GM12878 (cell line): ENCODE results near the gene DISC1. TPM values are rescaled to one million over a fixed set of nuclear protein-coding genes. Genes with fewer than 3 reads are reported as not detected.

Source experiments
- ATAC-seq: fragments of 200-7000 bp; cut with Tn5 transposase; 3 replicates; pipeline ENCODE4 v1.9.1; 2020; ENCODE audit warnings: mild to moderate bottlenecking, moderate library complexity
- BruUV-seq: library from RNA; stranded (reverse); fragments of 400-500 nt; replicated peaks from 2 replicates; lab custom pipeline; 2021; lab: Mats Ljungman, UMichigan
- CTCF ChIA-PET: fragments of 300-600 bp; sonication (Branson Sonifier 250); formaldehyde crosslinking; extraction: SDS; loops from one replicate; lab custom pipeline; 2021; ENCODE audit warnings: inconsistent platforms; lab: Yijun Ruan, JAX
- POLR2A ChIA-PET: fragments of 350-600 bp; formaldehyde crosslinking; extraction: SDS; loops from one replicate; lab custom pipeline; 2021; ENCODE audit warnings: inconsistent platforms; lab: Charles Lee
- RAD21 ChIA-PET: fragments of 300-600 bp; sonication (Branson Sonifier 250); formaldehyde crosslinking; loops from one replicate; lab custom pipeline; 2023; ENCODE audit warnings: antibody characterized with exemption; ENCODE audit not compliant: unreplicated experiment; lab: Charles Lee
- SMC1A ChIA-PET: fragments of 300-600 bp; sonication (Branson Sonifier 250); formaldehyde crosslinking; loops from one replicate; lab custom pipeline; 2023; ENCODE audit not compliant: unreplicated experiment, uncharacterized antibody; lab: Charles Lee
- DNase-seq: peaks from one replicate; pipeline ENCODE4 v3.0.0-alpha.2; 2011; ENCODE audit warnings: low read depth, low spot score
- FAIRE-seq: peaks from 3 replicates; lab custom pipeline; 2011; peaks lifted over from hg19 to GRCh38; lab: Jason Lieb, UNC
- H2AFZ ChIP-seq: 2 replicates; pipeline ENCODE4 v1.6.0; 2011; ENCODE audit warnings: low read depth, low read length, control low read depth; ENCODE audit not compliant: control insufficient read depth
- H3K27ac ChIP-seq: 2 replicates; pipeline ENCODE4 v1.5.1; 2011; ENCODE audit warnings: control low read depth; ENCODE audit not compliant: control insufficient read depth, insufficient read depth
- H3K27me3 ChIP-seq, 2 experiments: replicated peaks in 1 of 2; 2 replicates each; pipeline versions ENCODE4 v1.6.0 to v1.6.1; 2011; ENCODE audit warnings: low read length in 1 of 2; ENCODE audit not compliant: control insufficient read depth in 2 of 2, insufficient read depth in 2 of 2
- H3K36me3 ChIP-seq, 2 experiments: 2 replicates each; pipeline ENCODE4 v1.5.1; 2011; ENCODE audit warnings: low read length in 1 of 2; ENCODE audit not compliant: control insufficient read depth in 2 of 2, insufficient read depth in 2 of 2
- H3K4me1 ChIP-seq: 2 replicates; pipeline ENCODE4 v1.6.1; 2011; ENCODE audit warnings: mild to moderate bottlenecking, low read length, moderate library complexity, mixed read lengths; ENCODE audit not compliant: control insufficient read depth, insufficient read depth
- H3K4me2 ChIP-seq: 2 replicates; pipeline ENCODE4 v1.6.0; 2011; ENCODE audit warnings: control low read depth; ENCODE audit not compliant: control insufficient read depth, insufficient read depth
- H3K4me3 ChIP-seq: fragments of 200-600 bp; sonication (generic); 2 replicates; pipeline ENCODE4 v1.5.1; 2016
- H3K79me2 ChIP-seq: 2 replicates; pipeline ENCODE4 v1.6.0; 2011; ENCODE audit warnings: low read length; ENCODE audit not compliant: control insufficient read depth, insufficient read depth
- H3K9ac ChIP-seq: 2 replicates; pipeline ENCODE4 v1.8.0; 2011; ENCODE audit warnings: low read length, control low read depth, mixed read lengths; ENCODE audit not compliant: control insufficient read depth, insufficient read depth
- H3K9me3 ChIP-seq: replicated peaks from 3 replicates; pipeline ENCODE4 v1.5.1; 2011; ENCODE audit warnings: mild to moderate bottlenecking, low read length; ENCODE audit not compliant: control insufficient read depth, insufficient read depth
- H4K20me1 ChIP-seq: 2 replicates; pipeline ENCODE4 v1.6.0; 2011; ENCODE audit not compliant: control insufficient read depth, insufficient read depth
- CEBPB ChIP-seq, 2 experiments: fragments of 150-350 bp in 1 of 2; IDR thresholded peaks; 2 replicates each; pipeline ENCODE4 v1.6.1; 2012 to 2014; ENCODE audit warnings: low read depth in 2 of 2, low read length in 2 of 2, borderline replicate concordance in 1 of 2, inconsistent platforms in 1 of 2
- CREB1 ChIP-seq: IDR thresholded peaks from 2 replicates; pipeline ENCODE4 v1.6.1; 2012; ENCODE audit warnings: low read depth, mild to moderate bottlenecking, inconsistent platforms
- EGR1 ChIP-seq, 2 experiments: IDR thresholded peaks; 1 replicate in 1 of 2; 2 replicates in 1 of 2; pipeline ENCODE4 v1.6.1; 2011 to 2012; ENCODE audit warnings: low read depth in 2 of 2, low read length in 2 of 2, borderline replicate concordance in 1 of 2, mild to moderate bottlenecking in 1 of 2, moderate library complexity in 1 of 2
- FOXM1 ChIP-seq: IDR thresholded peaks from 2 replicates; pipeline ENCODE4 v1.6.1; 2012; ENCODE audit warnings: low read depth, mild to moderate bottlenecking, inconsistent platforms, low read length, moderate library complexity
- HSF1 ChIP-seq: fragments of 150-350 bp; IDR thresholded peaks from 2 replicates; pipeline ENCODE4 v1.6.1; 2014; ENCODE audit warnings: mild to moderate bottlenecking, low read depth, low read length
- IRF5 ChIP-seq: fragments of 450-650 bp; IDR thresholded peaks from 2 replicates; pipeline ENCODE4 v1.6.1; 2017; ENCODE audit warnings: borderline replicate concordance
- KAT2A ChIP-seq: conservative IDR thresholded peaks from 2 replicates; pipeline ENCODE4 v1.6.1; 2011; ENCODE audit warnings: low read depth, low read length; ENCODE audit not compliant: control insufficient read depth
- NBN ChIP-seq: fragments of 450-650 bp; IDR thresholded peaks from 2 replicates; pipeline ENCODE4 v1.6.1; 2016
- NFIC ChIP-seq: IDR thresholded peaks from 2 replicates; pipeline ENCODE4 v1.6.1; 2012; ENCODE audit warnings: low read depth, mild to moderate bottlenecking, inconsistent platforms, low read length, moderate library complexity
- RFX5 ChIP-seq: IDR thresholded peaks from 2 replicates; pipeline ENCODE4 v1.6.1; 2011; ENCODE audit warnings: low read depth, low read length, improper control_type of control experiment
- SIX5 ChIP-seq: IDR thresholded peaks from 2 replicates; pipeline ENCODE4 v1.6.1; 2011; ENCODE audit warnings: mild to moderate bottlenecking, low read depth, low read length, moderate library complexity; ENCODE audit not compliant: severe bottlenecking
- SREBF1 ChIP-seq: IDR thresholded peaks from 2 replicates; pipeline ENCODE4 v1.6.1; 2012; ENCODE audit warnings: mild to moderate bottlenecking, low read length
- TAF1 ChIP-seq: IDR thresholded peaks from 2 replicates; pipeline ENCODE4 v1.6.1; 2011; ENCODE audit warnings: mild to moderate bottlenecking, low read depth, low read length, borderline replicate concordance
- TCF12 ChIP-seq: IDR thresholded peaks from 2 replicates; pipeline ENCODE4 v1.6.1; 2011; ENCODE audit warnings: low read depth, mild to moderate bottlenecking, low read length
- ZNF207 ChIP-seq: fragments of 450-650 bp; IDR thresholded peaks from 2 replicates; pipeline ENCODE4 v1.6.1; 2014; ENCODE audit warnings: antibody characterized with exemption, mild to moderate bottlenecking, borderline replicate concordance
- ZNF384 ChIP-seq: IDR thresholded peaks from 2 replicates; pipeline ENCODE4 v1.6.1; 2012; ENCODE audit warnings: low read depth, mild to moderate bottlenecking, low read length, improper control_type of control experiment, borderline replicate concordance
- ZNF592 ChIP-seq: fragments of 450-650 bp; IDR thresholded peaks from 2 replicates; pipeline ENCODE4 v1.6.1; 2017; ENCODE audit warnings: mild to moderate bottlenecking, moderate library complexity
- WGBS: methylation state at CpG from one replicate; pipeline ENCODE4 v1.1.6; 2016; ENCODE audit warnings: low lambda C conversion rate; ENCODE audit not compliant: insufficient replicate concordance, insufficient coverage; ENCODE audit errors: missing lambda C conversion rate; 5-methylcytosine and 5-hydroxymethylcytosine counted together
- in situ Hi-C: fragments of 300-500 bp; cut with MboI; formaldehyde crosslinking; loops from 9 replicates; pipeline ENCODE4 v1.14.3; 2018; ENCODE audit warnings: mixed read lengths
- intact Hi-C: fragments of 100-400 bp; cut with micrococcal nuclease; formaldehyde crosslinking; loops from one replicate; pipeline ENCODE4 v1.14.2; 2022; ENCODE audit not compliant: unreplicated experiment
- polyA plus RNA-seq, 11 experiments: library from polyadenylated mRNA; depleted of rRNA in 4 of 11; unstranded in 6 of 11; stranded (reverse) in 5 of 11; fragments of >200 nt; fragmentation: Nextera tagmentation in 4 of 11; fragmentation: Illumina TruSeq in 1 of 11; extraction: Ambion mirVana in 4 of 11; extraction: Trizol in 1 of 11; gene quantifications; 1 replicate in 1 of 11; 2 replicates in 10 of 11; pipeline versions ENCODE4 v1.2.1 to v1.2.3, GENCODE V29; 2011 to 2016; ENCODE audit warnings: inconsistent platforms in 2 of 11, missing spikeins in 2 of 11, low read depth in 1 of 11
- total RNA-seq, 4 experiments: library from RNA; depleted of rRNA in 3 of 4; stranded (reverse); fragments of >200 nt in 3 of 4; fragmentation: Illumina TruSeq in 1 of 4; extraction: Trizol in 1 of 4; gene quantifications; 2 replicates each; pipeline versions ENCODE4 v1.2.1 to v1.2.3, GENCODE V29; 2013 to 2021

Gene DISC1
- total and polyA plus RNA-seq, 10 of the 15 experiments (the other 5 are each of a cell fraction or from before 2014, with no cell fraction given): 0.05 to 0.72 (median 0.19) TPM; not detected in 1

- no peak for TF ChIP-seq IRF5
- TF ChIP-seq TAF1: no peak
- no peak for TF ChIP-seq CEBPB (IDR thresholded peaks at IDR 0.05; ENCODE audit: borderline replicate concordance in 1 of 2, low read depth in 2 of 2, low read length in 2 of 2)
- no peak for TF ChIP-seq SREBF1
Observed at GRCh38 chr1:231964961-231965360, 338.4 kb downstream of the DISC1 start (continued).

GRCh38 chr1:231965615-231966014, 339.0 kb downstream of the DISC1 start:
- Histone ChIP-seq H3K9ac (no peak overlapping the region), H3K4me1 (no peaks in the 10 kb centered on the region), H3K36me3 (no peaks in the 10 kb centered on the region), H3K4me3 (no peak overlapping the region), H2AFZ (no peak overlapping the region), H3K27me3 (no peaks in the 10 kb centered on the region), H3K79me2 (no peaks in the 10 kb centered on the region), H3K9me3 (no peaks in the 10 kb centered on the region), H3K27ac (no peak overlapping the region), H4K20me1 (no peaks in the 10 kb centered on the region), H3K4me2 (no peak overlapping the region)
- BruUV-seq: no TSS peak
- SMC1A ChIA-PET: no interaction called here
- no peak for ATAC-seq
- FAIRE-seq: no peak
- RAD21 ChIA-PET: no interaction called here
- intact Hi-C loops (no loop called here), in situ Hi-C loops (no loop called here)
- no peak for DNase-seq
- CTCF ChIA-PET: no interaction called here
- WGBS: 5% methylated on average over 2 of the region's 2 CpGs
- POLR2A ChIA-PET: no interaction called here
- TF ChIP-seq NBN (no peak), ZNF592 (no peak), TCF12 (no peak), KAT2A (no peak), NFIC (no peak), SIX5 (no peak), RFX5 (no peak), FOXM1 (no peak), ZNF384 (no peak), HSF1 (no peak), EGR1 (IDR thresholded peaks at IDR 0.05; ENCODE audit: borderline replicate concordance in 1 of 2, low read depth in 2 of 2, low read length in 2 of 2) (no peak), CREB1 (no peak), ZNF207 (no peak)
